8988T (cell line): ENCODE measurements around the gene MOB3A.
A peak's percentile ranks its signal among the peaks of the same experiment; 100 is the strongest.

ENCODE experiments used
- DNase-seq: peaks from one replicate; pipeline ENCODE4 v3.0.0; 2011

MOB3A gene

DNA sequence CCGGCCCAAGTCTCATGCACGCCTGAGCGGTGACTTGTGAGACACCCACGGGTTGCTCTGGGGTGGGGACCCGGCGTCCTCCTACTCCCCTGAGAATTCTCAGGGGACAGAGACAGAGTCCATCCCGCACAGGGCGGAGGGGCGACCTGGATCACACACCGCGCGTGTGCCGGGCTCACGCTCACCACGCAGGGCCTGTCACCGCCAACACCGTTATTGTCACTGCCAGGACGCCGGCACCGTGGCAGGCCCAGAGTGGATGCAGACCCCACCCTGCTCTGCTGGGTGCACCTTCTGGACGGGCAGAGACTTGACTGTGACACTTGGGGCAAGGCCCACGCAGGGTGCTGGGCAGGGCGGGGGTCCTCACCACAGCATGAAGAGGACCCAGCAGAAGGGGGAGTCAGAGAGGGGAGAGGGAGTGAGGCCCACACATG lies 16.2 kb downstream of the MOB3A start:
- DNase-seq: no peak

DNA sequence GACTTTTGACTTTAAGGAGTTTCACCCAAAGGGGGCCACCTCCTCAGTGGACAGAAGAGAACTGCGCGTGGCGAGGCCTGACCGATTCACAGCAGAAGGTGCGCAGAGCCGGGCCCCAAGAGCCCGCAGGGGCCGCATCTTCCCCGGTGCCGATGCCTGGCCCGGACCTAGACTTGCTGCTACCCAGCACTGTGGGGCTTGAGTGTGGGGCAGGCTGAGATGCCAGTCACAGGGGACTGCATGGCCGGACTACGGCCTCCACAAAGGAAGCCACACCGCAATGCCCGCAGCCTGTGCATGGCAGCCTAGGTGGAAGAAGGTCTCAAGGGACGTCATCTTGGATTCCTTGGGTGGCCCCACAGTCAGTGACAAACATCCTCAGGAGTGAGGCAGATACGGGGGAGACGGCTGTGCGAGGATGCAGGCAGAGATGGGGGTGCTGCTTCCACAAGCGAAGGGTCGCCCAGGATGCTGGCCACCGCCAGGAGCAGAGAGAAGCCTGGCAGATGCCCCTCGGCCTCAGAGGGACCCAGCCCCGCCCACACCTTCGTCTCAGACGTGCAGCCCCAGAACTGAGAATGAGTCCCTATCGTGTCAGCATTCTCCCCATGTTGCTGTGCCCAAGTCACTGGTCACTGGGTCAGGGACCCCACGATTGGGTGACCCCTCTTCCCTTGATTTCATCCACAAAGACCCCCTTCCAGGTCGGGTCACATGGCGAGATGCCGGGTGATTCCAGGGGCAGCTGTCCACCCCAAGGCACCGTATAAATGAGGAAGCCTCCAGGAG lies 16.9 kb downstream of the MOB3A start:
- no peak for DNase-seq

DNA sequence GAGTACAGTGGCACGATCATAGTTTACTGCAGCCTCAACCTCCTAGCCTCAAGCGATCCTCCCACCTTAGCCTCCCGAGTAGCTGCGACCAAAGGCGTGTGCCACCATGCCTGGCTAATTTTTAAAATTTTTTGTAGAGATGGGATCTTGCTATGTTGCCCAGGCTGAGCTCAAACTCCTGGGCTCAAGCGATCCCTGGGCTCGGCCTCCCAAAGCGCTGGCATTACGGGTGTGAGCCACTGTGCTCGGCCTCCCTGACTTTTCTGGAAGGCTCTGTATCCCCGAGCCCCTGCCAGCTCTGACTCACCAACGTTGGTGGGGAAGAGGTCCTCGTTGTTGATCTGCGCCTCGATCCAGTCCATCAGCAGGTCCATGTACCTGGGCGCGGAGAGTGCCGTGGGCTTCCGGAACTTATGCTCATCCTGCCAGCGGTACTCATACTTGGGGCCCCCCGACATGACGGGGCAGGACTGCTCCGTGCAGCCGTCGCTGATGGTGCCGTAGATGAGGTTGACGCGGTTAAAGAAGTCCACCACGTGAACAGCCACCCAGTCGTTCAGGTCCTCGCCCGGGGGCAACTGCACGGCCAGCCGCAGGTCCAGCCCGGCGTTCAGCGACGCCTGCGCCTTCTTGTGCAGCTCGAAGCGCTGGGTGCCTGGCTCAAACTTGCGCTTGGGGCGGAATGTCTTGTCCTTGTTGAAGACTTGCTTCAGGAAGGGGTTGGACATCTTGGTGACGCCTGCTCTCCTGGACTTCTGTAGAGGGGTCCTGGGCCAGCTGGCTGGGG lies 18.1 kb downstream of the MOB3A start:
- DNase-seq: no peak

DNA sequence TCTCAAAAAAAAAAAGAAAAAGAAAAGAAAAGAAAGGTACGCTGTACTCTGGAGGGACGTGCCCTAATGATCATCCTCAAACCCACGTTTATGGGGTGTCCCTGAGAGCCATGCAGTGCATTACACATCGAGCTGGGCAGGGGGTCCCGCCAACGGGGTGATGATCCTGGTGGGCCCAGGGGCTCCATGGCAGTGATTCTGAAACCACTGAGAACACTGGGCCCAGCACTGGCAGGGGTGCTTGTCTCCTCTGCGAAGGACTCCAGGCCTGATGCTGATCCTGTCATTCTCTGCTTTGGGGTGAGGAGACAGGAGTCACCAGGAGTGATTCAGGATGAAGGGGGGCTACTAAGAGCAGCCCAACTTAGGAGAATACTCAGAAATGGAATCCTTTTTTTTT lies 18.7 kb downstream of the MOB3A start:
- no peak for DNase-seq

DNA sequence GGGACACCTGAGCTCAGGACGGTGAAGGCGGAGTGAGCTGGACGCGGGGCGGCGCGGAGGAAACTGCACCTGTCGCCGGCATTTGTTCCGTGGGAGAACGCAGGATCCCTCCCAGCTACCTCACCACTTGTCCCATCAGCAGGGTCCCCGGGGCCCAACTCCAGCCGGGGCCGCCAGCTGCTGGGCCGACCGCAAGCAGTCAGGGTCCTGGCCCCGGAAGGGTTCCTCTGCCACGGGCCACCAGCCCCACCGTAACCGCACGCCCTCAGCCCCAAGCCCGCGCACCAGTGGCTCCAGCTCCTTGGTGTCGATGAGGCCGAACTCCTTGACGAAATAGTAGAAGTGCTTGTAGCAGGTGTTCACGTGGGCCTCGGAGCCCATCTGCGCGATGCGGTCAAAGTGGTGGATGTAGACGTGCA lies 19.6 kb downstream of the MOB3A start:
- no peak for DNase-seq

DNA sequence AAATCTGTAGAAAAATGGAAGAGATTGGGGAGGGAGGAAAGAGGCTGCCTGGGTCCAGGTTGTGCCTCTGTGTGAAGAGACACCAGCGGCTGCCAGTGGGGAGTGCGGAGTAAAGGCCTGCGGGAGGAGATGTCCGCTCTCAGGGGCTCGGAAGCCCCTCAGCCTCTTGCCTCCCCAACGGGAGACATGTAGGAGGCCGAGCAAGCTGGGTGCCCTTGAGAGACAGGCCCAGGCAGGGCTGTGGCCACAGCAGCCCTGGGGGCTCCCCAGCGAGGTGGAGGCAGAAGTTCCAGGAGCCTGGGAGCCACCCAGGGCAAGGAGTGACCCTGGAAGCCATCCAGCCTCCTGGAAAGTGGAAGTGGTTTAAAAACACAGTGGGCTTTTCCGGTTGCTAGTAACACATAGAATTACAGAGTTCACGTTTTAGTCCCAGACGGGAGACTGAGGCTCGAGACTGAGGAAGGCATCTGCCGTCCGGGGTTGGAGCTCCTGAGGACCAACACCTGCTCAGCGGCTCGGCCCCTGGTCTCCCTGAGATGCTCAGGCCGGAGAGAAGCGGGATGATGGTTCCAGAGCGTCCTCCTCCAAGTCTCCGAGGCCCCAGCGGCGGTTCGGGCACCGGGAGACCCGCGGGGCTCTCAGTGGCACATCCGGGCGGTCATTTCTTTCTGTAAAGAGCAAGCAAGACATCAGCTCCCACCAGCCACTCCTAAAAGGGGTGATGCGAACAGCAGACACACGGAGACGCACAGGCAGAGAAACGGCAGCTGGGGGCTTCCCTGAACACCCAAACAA lies 23.2 kb downstream of the MOB3A start:
- DNase-seq: no peak

DNA sequence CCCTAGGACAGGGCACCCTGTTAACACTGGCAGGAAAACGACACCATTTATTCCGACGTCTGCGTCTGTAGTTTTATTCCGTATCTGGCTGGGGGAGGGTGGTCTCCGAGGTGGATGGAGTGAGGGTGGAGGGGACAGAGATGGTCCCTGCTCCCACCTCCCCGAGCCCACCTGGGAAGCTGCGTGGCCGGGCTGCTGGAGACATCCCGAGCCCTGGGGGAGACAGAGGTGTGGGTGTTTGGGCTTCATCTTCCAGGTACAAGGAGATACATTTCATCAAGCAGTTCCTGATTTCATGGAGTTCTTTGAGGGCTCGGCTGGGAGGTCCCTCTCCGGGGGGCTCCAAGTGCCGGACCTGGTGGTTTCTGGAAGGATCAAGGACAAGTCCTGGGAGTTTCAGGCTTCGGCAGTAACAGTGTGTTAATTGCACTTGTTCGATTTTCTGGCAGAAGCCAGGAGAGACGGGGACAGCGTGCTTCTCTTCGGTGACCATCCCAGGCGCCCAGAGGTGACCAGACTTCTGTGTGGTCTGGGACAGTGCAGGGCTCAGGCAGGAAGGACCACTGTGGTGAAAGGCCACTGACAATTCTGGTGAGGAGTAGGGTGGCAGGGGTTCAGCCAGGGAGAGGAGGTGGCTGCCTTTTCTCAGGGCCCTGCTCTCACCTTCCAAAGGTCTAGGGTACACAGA lies 25.0 kb downstream of the MOB3A start:
- DNase-seq: no peak

DNA sequence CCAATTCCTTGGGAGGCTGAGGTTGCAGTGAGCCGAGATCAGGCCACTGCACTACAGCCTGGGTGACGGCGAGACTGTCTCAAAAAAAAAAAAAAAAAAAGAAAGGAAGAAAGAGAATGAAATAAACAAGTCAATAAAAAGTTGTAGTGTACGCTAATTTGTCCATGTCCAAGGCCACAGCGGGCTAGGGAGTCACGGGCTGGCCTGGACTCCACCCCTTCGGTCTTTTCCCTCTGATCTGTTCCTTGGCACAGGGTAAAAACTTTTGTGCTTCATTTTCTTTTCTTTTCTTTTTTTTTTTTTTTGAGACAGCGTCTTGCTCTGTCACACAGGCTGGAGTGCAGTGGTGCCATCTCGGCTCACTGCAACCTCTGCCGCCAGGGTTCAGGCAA lies 25.7 kb downstream of the MOB3A start:
- no peak for DNase-seq

DNA sequence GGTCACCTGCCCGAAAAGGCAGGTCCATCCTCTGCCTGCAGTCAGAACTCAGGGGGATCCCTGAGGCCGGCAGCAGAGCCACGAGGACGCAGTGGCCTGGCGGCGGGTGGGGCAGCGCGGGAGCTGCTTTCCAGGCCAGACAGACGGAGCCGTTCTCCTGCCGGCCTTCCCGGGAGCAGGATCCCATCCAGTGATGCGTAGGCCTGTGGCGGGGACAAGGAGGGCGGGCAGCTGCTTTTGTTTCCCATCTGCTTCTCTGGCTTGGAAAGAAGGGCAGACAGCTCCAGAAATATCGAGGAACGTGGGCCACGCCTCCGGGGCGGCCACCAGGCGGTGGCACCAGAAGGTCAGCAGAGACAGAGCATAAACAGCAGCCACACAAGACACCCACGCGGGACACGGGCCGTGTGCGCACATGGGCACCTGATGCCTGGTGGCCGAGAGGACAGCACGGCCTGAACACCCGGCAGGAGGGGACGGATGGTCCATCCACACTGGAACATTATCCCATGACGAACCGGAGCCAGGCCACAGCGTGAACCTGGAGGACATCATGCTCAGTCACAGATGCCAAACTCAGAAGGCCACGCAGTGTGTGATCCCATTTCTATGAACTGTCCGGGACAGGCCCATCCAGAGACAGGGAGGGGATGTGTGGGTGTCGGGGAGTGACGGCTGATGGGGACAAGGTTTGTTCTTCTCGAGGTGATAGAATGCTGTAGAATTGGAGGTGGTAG lies 31.2 kb downstream of the MOB3A start:
- DNase-seq: no peak

DNA sequence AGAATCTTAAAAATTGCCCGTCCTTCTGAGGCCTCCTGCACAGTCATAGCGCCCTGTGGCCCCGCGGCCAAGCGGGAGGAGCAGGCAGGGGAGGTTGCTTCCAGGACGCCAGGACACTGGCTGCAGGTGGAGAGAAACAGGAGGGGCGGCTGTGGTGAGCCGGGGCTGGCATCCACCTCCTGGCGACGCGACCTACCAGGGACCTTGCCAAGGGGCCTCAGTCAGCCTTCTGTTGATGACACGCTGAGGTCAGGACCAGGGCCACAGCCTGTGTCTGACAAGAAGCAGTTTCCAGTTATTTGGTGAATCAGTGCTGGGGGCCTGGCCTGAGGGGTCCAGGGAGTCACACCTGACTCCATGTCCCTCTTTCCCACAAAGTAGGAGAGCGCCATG lies 31.7 kb downstream of the MOB3A start:
- no peak for DNase-seq

DNA sequence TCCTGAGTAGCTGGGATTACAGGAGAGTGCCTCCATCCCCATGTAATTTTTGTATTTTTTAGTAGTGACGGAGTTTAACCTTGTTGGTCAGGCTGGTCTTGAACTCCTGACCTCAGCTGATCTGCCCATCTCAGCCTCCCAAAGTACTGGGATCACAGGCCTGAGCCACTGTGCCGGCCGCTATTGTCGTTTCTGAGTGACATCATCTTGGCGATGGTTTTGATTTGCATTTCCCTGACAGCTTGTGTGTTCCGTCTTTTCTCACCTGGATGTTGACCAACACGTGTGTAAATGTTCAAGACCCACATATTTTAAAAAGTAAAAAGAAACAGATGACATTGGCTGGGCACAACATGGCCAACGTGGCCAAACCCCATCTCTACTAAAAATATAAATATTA lies 32.3 kb downstream of the MOB3A start:
- no peak for DNase-seq

DNA sequence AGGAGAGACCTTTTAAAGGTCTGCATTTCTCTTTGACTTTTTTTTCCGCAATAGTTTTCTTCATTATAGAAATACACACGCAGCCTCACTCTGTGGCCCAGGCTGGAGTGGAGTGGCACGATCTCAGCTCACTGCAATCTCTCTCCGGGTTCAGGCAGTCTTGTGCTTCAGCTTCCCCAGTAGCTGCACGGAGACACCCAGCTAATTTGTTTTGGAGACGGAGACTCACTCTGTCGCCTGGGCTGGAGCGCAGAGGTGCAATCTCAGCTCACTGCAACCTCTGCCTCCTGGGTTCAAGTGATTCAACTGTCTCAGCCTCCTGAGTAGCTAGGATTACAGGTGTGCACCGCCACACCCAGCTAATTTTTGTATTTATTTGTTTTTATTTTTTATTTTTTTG lies 33.4 kb downstream of the MOB3A start:
- no peak for DNase-seq

DNA sequence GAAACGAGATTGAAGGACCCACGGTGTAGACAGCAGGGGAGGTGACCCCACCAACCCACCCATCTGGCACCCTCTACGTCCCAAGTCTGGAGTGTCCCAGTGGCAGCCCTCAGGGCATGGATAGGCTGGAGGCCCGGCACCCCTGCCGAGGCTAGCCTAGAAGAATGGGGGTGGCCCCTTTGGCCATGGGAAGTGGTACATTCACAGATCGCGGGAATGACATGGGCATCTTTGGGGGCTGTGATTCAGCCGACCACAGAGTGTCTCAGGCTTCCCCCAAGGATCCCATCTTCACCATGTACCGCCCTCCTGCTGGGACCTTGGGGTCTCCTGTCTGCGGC lies 33.8 kb downstream of the MOB3A start:
- DNase-seq: no peak

DNA sequence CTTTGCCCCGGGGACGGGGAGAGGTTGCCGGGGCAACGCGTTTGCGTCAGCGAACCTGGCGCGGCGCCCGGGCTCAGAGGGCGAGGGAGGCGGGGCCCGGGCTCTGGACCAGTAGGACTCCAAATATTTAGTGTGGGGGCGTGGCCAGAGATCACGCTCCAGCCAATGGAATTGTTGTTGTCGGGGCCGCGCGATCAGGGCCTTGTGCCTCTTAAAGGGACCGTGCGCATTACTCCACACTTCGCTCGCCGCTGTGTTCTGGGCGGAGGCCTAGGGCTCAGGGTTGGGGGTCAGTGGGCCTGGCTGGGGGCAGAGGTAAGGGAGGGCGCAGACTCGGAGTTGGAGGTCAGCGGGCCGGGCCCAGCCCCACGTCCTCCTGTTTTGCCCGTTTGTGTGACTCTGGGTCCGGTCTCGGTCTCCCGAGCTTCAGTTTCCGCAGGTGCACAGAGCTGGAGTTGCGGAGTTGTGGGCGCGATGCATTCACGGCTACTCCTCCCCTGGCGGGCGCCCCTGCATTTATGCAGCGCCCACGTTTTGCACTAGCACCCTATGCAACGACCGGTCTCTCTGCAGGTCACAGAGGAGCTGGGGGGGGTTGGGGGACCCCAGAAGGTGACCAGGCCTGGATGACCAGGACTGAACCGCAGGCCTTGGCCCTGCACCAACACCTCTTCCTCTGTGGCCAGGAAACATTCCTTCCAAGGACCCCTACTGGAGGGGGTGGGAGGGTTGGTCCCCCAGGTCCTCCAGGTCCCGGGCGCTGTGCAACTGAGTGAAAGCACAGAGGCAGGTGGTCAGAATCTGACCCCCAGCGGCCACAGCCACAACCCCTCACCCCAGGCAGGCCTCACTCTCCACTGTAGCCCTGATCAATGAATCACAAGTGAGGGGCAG lies 34.4 kb downstream of the MOB3A start:
- DNase-seq: peak; percentile 91

DNA sequence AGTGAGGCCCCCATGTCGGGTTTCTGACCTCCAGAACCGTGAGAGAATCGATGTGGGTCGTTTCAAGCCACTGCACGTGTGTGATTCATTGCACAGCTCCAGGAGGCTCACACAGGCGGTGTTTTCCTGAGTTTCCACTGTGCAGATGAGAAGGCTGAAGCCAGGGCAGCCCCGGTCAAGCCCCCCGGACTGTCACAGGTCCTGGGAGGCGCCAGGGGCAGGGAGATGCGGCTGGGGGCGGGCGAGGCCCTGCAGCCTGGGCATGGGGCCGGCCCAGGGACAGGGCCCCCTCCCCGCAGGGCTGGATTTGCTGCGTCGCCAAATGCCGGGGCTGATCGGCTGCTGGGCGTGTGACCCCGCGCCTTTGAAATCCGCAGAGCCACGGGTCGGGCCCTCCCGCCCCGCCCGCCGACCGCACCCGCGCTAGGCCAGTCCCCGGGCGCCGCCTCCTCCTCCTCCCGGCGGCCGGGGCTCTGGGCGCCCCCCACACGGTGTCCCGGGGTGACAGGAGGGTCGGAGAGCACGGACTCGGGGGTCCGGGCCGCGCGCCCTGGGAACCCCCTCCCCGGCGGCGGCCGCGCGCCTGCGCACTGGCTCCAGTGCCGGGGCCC lies 35.1 kb downstream of the MOB3A start:
- no peak for DNase-seq

DNA sequence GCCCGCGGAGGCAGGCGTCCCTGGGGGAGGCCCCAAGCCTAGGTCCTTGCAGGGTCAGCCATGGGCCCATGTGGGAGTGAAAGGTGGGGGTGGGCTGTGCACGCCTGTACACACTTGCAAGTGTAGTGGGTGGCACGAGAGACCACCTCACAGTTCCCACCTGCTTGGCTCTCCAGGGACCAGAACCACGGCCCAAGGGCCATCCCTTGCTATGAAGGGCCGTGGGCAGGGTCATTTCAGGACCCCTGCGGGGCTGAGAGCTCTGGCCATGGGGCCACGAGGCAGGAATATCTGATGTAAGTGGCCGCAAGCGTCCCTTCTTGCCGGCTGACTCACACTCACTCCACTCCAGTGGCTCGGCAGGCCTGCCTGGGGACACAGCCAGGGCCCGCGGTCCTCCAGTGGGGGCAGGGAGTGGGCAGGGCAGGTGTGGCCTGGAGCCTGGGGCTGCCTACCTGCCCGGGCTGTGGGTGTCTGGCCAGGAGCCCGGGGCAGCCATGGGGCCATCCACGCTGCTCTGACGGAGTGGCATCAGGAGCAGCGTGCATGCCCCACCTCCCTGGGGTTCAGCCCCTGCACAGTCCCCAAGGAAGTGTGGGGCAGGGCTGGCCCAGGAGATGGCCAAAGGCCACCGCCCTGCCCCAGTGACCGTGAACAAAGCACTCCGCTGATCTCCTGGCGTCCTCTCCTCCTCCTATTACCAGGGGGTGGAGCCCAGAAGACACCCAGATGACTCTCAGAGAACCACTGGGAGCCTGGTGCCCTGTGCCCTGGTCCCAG lies 36.5 kb downstream of the MOB3A start:
- no peak for DNase-seq

DNA sequence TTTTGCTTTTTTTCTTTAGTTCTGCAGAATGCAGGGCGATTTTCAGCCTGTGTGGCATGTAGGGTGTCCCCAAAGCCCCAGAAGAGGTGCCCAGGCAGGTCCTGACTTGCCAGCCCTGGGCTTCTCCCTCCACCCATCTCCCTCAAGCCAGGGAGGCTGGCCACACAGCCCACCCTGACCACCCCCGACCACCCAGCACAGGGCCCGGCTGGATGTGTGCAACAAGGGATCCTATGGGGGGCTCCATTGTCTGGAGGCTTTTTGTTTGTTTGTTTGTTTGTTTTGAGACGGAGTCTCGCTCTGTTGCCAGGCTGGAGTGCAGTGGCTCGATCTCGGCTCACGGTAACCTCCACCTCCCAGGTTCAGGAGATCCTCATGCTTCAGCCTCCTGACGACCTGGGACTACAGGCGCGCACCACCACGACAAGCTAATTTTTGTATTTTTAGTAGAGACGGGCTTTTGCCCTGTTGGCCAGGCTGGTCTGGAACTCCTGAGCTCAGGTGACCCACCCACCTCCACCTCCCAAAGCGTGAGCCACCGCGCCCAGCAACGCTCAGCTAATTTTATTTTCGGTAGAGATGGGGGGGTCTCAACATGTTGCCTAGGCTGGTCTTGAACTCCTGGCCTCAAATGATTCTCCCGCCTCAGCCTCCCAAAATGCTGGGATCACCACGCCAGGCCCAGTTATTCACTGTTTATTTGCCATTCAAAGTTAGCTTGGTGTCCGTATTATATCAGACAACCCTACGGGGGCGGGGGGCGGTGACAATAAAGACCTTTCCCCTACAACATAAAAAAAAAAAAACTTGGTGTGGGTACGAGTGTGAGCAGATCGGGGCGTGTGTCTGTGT lies 37.3 kb downstream of the MOB3A start:
- no peak for DNase-seq

DNA sequence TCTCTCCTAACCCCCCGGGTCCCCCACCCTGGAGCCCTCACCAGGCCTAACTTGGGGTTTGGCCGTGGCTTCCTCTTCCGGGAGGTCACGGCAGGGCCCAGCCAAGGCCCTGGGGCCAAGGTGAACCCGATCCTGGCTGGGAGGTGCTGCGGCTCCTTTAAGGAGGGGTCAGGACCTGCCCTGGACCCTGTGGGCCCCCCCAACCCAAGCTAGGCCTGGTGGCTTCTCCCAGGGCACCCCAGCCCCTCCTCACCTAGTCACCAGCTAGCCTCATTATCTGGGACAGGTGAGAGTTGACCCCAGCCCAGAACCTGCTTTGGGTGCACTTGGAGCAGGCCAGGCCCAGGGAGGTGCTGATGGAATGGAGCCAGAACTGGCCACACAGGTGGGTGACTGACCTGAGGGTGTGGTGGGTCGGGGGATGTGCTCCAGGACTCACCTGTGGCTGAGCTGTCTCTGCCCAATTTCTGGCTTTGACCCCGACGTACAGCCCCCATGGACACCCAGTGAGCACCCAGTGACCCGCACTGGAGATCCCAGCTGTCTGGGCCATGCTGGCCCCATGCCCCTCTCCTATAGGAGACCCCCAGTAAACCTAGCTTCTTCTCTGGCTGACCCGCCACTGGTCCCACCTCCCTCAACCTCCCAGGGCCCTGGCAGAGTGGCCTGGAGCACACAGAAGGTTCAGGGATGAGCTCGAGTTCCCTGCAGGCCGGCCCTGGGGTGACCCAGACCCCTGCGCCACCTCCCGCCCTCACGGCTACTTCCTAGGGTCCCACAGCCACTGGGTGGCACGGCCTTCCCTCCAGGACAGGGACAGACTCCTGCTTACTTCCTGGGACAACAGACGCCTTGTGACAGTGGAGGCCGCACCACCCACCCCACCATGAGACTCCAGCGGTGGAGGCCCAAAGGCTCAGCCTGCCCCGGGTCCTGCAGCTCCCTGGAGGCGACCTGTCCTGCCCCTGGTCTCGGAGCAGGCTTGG lies 38.3 kb downstream of the MOB3A start:
- DNase-seq: no peak
